ENCODE results near the gene CORO7.
A peak's percentile ranks its signal among the peaks of the same experiment; 100 is the strongest.

The CORO7 gene

GRCh38 chr16:4435337-4436067, 19.1 kb upstream of the CORO7 start:
- H3K4me3 Mint-ChIP-seq = no peak overlapping the region
- H3K27me3 Mint-ChIP-seq (ENCODE audit: low read depth) = no peaks in the 10 kb centered on the region
- no peaks in the 10 kb centered on the region for H3K9me3 Mint-ChIP-seq
- peaks cover 13% of the 10 kb centered on the region for H3K4me1 Mint-ChIP-seq (ENCODE audit: low read depth)
- no peak overlapping the region for H3K27ac Mint-ChIP-seq
- H3K36me3 Mint-ChIP-seq (ENCODE audit: low read depth) = peaks cover 37% of the 10 kb centered on the region

- Mint-ChIP-seq H3K36me3 (ENCODE audit: low read depth) (peaks cover 32% of the 10 kb centered on the region), H3K27ac (no peak overlapping the region), H3K9me3 (no peaks in the 10 kb centered on the region), H3K4me1 (ENCODE audit: low read depth) (peaks cover 13% of the 10 kb centered on the region), H3K27me3 (ENCODE audit: low read depth) (no peaks in the 10 kb centered on the region), H3K4me3 (no peak overlapping the region)
Measured at GRCh38 chr16:4433914-4434787, 17.8 kb upstream of the CORO7 start.

GRCh38 chr16:4433228-4433627, 16.8 kb upstream of the CORO7 start:
- peaks cover 17% of the 10 kb centered on the region for H3K4me1 Mint-ChIP-seq (ENCODE audit: low read depth)
- H3K4me3 Mint-ChIP-seq = no peak overlapping the region
- H3K27ac Mint-ChIP-seq = peak overlapping the region; percentile 20
- no peaks in the 10 kb centered on the region for H3K27me3 Mint-ChIP-seq (ENCODE audit: low read depth)
- H3K36me3 Mint-ChIP-seq (ENCODE audit: low read depth) = peaks cover 33% of the 10 kb centered on the region
- H3K9me3 Mint-ChIP-seq = no peaks in the 10 kb centered on the region

- no peak overlapping the region for H3K4me3 Mint-ChIP-seq
- H3K36me3 Mint-ChIP-seq (ENCODE audit: low read depth) = peaks cover 36% of the 10 kb centered on the region
- no peaks in the 10 kb centered on the region for H3K9me3 Mint-ChIP-seq
- no peak overlapping the region for H3K27ac Mint-ChIP-seq
- peaks cover 28% of the 10 kb centered on the region for H3K4me1 Mint-ChIP-seq (ENCODE audit: low read depth)
- no peaks in the 10 kb centered on the region for H3K27me3 Mint-ChIP-seq (ENCODE audit: low read depth)
Measured at GRCh38 chr16:4431023-4431422, 14.6 kb upstream of the CORO7 start.

- H3K4me3 Mint-ChIP-seq = no peak overlapping the region
- peaks cover 21% of the 10 kb centered on the region for H3K36me3 Mint-ChIP-seq (ENCODE audit: low read depth)
- H3K4me1 Mint-ChIP-seq (ENCODE audit: low read depth) = peaks cover 25% of the 10 kb centered on the region
- H3K27ac Mint-ChIP-seq = no peak overlapping the region
- no peaks in the 10 kb centered on the region for H3K27me3 Mint-ChIP-seq (ENCODE audit: low read depth)
- no peaks in the 10 kb centered on the region for H3K9me3 Mint-ChIP-seq
Measured at GRCh38 chr16:4428500-4428899, 12.1 kb upstream of the CORO7 start.

GRCh38 chr16:4426722-4427372, 10.5 kb upstream of the CORO7 start:
- Mint-ChIP-seq H3K4me1 (ENCODE audit: low read depth) (peaks cover 22% of the 10 kb centered on the region), H3K27me3 (ENCODE audit: low read depth) (no peaks in the 10 kb centered on the region)

GRCh38 chr16:4426021-4426684, 9.8 kb upstream of the CORO7 start:
- H3K27ac Mint-ChIP-seq = peak overlapping the region; percentile 98
- H3K27me3 Mint-ChIP-seq (ENCODE audit: low read depth) = no peaks in the 10 kb centered on the region
- peak overlapping the region; percentile 96 for H3K4me3 Mint-ChIP-seq
- no peaks in the 10 kb centered on the region for H3K9me3 Mint-ChIP-seq
- H3K4me1 Mint-ChIP-seq (ENCODE audit: low read depth) = peaks cover 22% of the 10 kb centered on the region
- peaks cover 15% of the 10 kb centered on the region for H3K36me3 Mint-ChIP-seq (ENCODE audit: low read depth)

More at GRCh38 chr16:4426722-4427372, 10.5 kb upstream of the CORO7 start:
- peaks cover 15% of the 10 kb centered on the region for H3K36me3 Mint-ChIP-seq (ENCODE audit: low read depth)
- H3K9me3 Mint-ChIP-seq = no peaks in the 10 kb centered on the region
- peak overlapping the region; percentile 98 for H3K27ac Mint-ChIP-seq
- peak overlapping the region; percentile 96 for H3K4me3 Mint-ChIP-seq

GRCh38 chr16:4425378-4426020, 9.1 kb upstream of the CORO7 start, which contains the start of gene DNAJA3:
Gene DNAJA3, plus strand, starts transcription at chr16:4425868. Its CDS starts 14 bp downstream, at chr16:4425882.
- Mint-ChIP-seq H3K27me3 (ENCODE audit: low read depth) (no peaks in the 10 kb centered on the region), H3K27ac (peak within 1 kb of the TSS; percentile 98)

GRCh38 chr16:4420505-4421105, 4.2 kb upstream of the CORO7 start:
- Mint-ChIP-seq H3K27ac (no peak overlapping the region), H3K27me3 (ENCODE audit: low read depth) (peaks cover 5% of the 10 kb centered on the region), H3K4me1 (ENCODE audit: low read depth) (peaks cover 10% of the 10 kb centered on the region), H3K9me3 (no peaks in the 10 kb centered on the region), H3K4me3 (no peak overlapping the region), H3K36me3 (ENCODE audit: low read depth) (no peaks in the 10 kb centered on the region)

More at GRCh38 chr16:4425378-4426020, 9.1 kb upstream of the CORO7 start, which contains the start of gene DNAJA3:
- no peaks in the 10 kb centered on the region for H3K9me3 Mint-ChIP-seq
- peaks cover 20% of the 10 kb centered on the region for H3K4me1 Mint-ChIP-seq (ENCODE audit: low read depth)
- peaks cover 14% of the 10 kb centered on the region for H3K36me3 Mint-ChIP-seq (ENCODE audit: low read depth)
- H3K4me3 Mint-ChIP-seq = peak within 1 kb of the TSS; percentile 96

GRCh38 chr16:4419402-4419959, 3.1 kb upstream of the CORO7 start:
- no peak overlapping the region for H3K4me3 Mint-ChIP-seq

GRCh38 chr16:4415538-4416199, 727 bp downstream of the CORO7 start:
- Mint-ChIP-seq H3K27ac (peak overlapping the region; percentile 92), H3K4me1 (ENCODE audit: low read depth) (peaks cover 39% of the 10 kb centered on the region), H3K4me3 (peak overlapping the region; percentile 88), H3K9me3 (no peaks in the 10 kb centered on the region), H3K27me3 (ENCODE audit: low read depth) (peaks cover 5% of the 10 kb centered on the region), H3K36me3 (ENCODE audit: low read depth) (peaks cover 18% of the 10 kb centered on the region)

More at GRCh38 chr16:4419402-4419959, 3.1 kb upstream of the CORO7 start:
- H3K27me3 Mint-ChIP-seq (ENCODE audit: low read depth) = peaks cover 5% of the 10 kb centered on the region
- peaks cover 17% of the 10 kb centered on the region for H3K4me1 Mint-ChIP-seq (ENCODE audit: low read depth)
- no peaks in the 10 kb centered on the region for H3K9me3 Mint-ChIP-seq
- peaks cover 5% of the 10 kb centered on the region for H3K36me3 Mint-ChIP-seq (ENCODE audit: low read depth)
- H3K27ac Mint-ChIP-seq = no peak overlapping the region

- Mint-ChIP-seq H3K27me3 (ENCODE audit: low read depth) (peaks cover 5% of the 10 kb centered on the region), H3K4me3 (peak overlapping the region; percentile 88), H3K9me3 (no peaks in the 10 kb centered on the region), H3K27ac (peak overlapping the region; percentile 92), H3K36me3 (ENCODE audit: low read depth) (peaks cover 24% of the 10 kb centered on the region), H3K4me1 (ENCODE audit: low read depth) (peaks cover 45% of the 10 kb centered on the region)
Measured at GRCh38 chr16:4414187-4414917, 2.0 kb downstream of the CORO7 start.
